NCI-H2227 treated with DMSO at 0.1 percent for 48 hours (cell line): Measurements from ENCODE around the gene RAPGEF3.

Source experiments
- DNase-seq: peaks from one replicate; lab custom pipeline; 2025; lab: John Stamatoyannopoulos, UW

RAPGEF3 gene

DNA sequence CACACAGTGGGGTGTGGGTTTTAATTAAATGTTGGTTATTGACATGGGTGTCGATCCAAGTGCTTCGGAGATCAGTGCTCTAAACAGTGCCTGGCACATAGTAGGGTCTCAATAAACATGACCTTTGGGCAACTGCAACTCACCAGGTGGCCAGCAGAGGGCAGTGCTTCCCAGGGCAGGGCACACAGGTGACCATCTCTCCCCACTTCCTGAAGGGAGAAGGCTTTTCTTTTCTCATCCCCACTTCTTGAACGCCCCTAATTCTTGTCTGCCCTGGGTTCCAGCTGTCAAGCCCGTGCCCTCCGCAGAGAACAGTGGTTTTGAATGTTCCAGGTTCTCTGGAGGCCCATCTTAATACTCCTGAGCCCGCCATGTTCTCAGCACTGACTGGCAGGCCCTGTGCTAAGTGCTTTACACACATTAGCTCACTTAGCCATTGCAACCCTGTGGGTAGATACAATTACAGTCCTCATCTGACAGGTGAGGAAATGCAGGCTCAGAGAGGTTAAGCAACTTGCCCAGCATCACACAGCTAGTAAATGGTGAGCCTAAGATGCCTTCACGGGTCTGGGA is 16.3 kb downstream of the RAPGEF3 start:
- DNase-seq = no peak

DNA sequence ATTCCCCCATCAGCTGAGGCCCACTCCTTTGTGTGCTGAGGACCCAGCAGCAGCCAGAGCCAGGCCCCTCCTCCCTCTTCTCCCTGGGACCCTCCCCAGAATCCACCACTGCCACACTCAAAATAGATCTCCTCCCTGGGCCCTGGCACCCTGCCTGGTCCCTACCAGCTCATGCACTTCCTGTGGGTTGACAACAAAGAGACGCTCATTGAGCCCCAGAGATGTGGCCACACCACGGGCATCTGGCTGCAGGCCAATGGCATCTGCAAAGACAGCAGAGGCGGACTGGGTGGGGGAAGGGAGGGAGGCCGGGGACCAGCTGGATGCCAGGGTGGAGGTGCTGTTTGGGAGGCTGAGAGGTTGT is 17.4 kb downstream of the RAPGEF3 start:
- DNase-seq = no peak

DNA sequence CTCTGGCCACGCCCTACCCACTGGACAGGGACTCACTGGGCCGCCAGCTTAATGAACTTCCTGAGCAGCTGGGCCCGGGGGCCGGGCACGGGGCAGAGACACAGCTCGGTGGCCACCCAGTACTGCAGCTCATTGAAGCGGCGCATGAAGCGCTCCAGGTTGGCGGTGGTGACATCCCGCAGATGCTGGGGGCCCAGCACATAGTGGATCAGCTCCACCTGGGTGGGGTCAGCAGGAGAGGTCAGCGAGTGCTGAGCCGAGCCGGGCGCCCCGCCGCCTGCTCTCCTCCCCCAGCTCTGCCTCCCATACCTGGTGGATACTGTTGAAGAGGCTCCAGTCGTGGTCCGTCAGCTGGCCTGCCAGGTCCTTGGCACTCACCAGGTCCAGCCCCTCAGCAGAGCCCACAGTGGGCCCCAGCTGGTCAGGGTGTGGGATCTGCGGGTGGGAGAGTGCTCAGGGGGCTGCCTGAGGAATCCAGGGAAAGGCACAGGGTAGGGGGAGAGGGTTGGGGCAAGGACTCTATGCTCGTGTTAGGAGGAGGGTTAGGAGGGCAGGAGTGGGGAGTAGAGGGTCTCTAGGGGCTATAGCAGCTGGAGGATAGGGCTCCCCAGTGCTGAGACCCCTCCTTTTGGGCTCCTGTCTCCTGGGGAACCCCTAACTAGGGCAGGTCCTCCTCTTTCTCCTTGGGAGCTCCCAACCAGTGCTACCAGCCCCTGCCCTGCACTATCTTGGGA is 17.9 kb downstream of the RAPGEF3 start:
- DNase-seq = no peak

DNA sequence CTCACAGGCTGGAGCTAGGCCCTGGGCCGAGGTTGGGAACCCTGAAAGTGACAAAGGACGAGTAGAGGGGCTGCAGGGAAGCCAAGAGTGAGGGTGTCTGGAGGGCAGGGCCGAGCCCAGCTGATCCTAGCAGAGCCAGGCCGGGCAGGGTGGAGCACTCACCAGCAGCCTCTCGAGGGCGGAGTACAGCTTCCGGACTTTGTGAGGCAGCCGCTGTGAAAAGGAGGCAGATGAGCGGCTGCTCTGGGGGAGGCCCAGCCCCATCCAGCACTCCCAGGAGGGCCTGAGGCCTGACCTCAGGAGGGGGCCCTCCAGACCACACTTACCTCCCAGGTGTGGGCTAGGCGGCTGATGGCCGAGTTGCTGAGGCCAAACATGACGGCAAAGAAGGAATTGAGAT is 18.7 kb downstream of the RAPGEF3 start:
- DNase-seq = no peak

DNA sequence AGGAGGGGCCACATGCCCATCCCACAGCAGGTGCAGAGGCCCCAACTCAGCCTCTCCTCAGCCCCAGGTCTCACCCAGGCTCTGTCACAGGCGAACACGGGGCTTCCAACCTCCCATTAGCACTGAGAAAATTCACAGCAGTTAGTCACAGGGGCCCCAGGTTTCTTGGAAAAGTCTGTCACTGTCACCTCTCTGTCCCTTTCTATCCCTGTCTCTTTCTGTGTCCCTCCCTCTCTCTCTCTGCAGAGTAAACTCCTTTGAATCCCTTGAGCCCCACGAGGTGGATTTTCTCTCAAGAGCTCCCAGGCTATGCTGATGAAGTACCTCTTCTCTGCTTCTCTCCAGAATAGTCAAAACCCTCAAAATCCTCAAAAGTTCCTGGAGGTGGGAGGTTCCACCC is 19.4 kb downstream of the RAPGEF3 start:
- DNase-seq = no peak

GRCh38 chr12:47737936-47738594 is 20.6 kb downstream of the RAPGEF3 start:
- no peak for DNase-seq

GRCh38 chr12:47736877-47737676 is 21.6 kb downstream of the RAPGEF3 start:
- DNase-seq = no peak

GRCh38 chr12:47736216-47736615 is 22.5 kb downstream of the RAPGEF3 start:
- no peak for DNase-seq

- no peak for DNase-seq
These were observed 23.0 kb downstream of the RAPGEF3 start for GRCh38 chr12:47735649-47736048.

- peak; percentile 47 for DNase-seq
These were observed 23.8 kb downstream of the RAPGEF3 start for GRCh38 chr12:47734725-47735480.

DNA sequence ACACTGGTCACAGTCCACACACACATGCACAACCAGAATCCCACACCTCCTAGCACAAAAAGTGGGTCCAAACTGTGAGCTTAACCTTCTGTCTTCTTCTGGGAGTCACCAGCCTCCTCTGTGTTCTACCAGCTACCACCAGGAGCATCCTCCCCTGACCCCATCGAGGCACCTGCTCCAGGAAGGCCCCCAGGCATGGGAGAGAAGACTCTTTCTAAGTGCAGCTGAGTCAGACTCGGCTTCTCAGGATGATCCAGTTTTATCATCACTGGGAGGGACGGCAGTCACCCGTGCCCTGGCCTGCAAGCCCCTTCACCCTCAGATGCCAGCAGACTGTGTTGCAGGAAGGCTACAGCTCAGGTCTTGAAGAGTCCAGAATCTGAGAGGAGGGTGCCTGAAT is 25.5 kb downstream of the RAPGEF3 start:
- no peak for DNase-seq

- DNase-seq = no peak
These were observed 26.2 kb downstream of the RAPGEF3 start for GRCh38 chr12:47732504-47732903.

DNA sequence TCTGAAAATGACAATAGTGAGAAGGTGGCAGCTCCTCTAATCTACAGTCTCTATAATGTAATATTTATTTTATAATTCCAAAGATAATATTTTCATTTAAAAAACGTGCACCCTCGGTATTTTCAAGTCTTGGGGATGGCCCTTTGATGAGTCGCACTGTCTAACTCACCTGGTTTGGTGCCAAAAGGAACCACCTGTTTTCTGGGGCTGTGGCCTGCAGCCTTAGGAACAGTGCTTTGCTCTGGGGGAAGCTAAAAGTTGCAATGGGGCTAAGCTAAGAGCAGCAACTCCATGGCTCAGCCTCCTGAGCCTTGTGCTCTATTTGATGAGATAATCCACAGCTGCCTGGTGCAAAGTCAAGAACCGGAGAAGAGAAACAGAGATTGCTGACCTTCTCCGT is 27.0 kb downstream of the RAPGEF3 start:
- DNase-seq = no peak

GRCh38 chr12:47730341-47730744 is 28.3 kb downstream of the RAPGEF3 start:
- no peak for DNase-seq

DNA sequence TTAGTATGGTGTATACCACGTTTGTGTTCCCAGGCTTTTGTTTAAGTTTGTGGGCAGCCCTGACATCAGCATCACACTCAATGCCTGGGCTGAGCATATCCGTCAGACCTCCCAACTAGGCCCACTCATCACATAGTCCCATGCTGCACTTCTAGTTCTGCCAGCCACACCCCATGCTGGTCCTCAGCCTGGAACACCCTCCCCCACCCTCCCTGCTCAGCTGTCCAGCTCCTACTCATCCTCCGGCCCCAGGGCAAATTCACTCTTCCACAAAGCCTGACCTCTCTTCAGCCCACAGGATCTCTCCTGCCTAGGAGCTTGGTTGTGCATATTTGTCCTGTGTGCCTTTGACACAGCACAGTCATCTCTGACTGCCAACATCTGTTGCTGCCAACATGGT is 29.4 kb downstream of the RAPGEF3 start:
- no peak for DNase-seq

DNA sequence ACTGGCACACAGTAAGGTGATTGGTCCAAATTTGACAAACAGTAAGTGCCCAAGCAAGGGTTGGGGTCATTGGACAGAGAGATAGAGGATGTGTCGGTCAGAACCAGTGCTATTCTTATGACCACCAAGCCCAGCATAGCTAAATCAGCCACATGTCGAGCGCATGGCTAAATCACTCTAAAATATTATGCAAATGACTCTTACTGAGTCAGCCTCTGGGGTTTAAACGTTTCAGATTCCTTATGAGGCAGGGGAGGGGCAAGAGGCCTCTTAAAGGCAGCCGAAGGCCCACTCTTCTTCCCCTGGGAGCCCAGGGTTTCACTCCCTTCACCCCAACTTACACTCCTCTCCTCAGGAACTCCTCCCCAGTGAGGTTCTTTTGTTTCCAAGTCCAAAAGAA is 32.8 kb downstream of the RAPGEF3 start:
- DNase-seq = no peak

GRCh38 chr12:47725091-47725772 is 33.4 kb downstream of the RAPGEF3 start, which contains the start of gene ENDOU:
ENDOU (minus strand) TSS chr12:47725490; CDS start chr12:47725413, 77 bp downstream.
- no peak for DNase-seq

DNA sequence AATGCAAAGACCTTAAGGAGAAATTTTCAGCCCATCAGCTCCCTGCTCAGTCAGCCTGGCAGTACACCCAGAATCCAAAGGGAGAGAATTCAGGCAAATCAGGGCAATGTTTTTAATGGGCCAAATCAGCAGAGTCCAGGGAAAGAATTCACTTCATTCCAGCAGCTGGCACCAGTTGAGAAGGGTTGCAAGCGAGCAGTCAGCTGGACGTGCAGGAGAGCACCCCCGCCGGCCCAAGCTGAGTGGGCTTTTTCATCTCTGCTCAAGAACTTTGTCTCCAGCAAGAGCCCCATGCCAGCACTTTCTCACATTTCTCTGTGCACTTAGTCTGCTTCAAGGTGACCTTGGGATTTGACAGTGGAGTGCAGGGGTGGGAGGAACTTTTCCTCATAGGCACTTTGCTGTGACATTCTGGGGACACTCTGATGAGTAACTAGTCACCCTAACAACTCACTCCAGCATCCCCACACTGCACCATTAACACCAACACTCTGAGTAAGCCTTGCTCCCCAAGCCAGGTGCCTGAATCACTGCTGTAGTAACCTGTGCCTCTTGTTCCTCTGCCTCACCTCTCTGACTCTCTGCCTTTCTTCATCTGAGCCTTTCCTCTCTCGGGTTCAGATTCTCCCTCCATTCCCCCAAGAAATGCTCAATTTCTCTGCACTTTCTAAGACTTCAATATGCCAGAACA is 35.6 kb downstream of the RAPGEF3 start:
- DNase-seq = no peak

- no peak for DNase-seq
These were observed 36.4 kb downstream of the RAPGEF3 start for GRCh38 chr12:47722136-47722834.

DNA sequence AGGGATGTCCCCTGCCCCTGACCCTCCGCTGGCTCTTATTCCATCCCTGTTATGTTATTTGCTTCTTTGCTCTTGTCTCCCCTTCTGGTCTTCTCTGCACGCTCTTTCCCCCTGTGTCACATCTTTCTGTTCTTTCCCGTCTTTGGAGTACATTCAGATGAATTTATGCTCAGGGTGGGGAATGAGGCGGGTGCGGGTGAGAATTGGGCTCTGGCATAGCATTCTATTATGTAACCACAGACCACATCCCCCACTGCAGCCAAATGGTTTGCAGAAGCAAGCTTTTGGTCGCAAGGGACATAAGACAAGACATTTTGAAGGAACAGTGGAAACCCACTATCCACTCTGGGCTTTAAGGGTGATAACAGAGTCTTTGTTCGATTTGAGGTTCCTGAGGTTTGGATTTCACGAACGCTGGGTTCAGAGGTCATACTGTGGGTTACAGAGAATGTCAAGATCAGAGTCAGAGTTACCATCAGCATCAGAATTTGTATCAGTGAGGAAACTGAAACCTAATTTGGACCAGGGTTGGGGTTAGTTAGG is 37.2 kb downstream of the RAPGEF3 start:
- DNase-seq = no peak
